Measurements from ENCODE around the gene EIF5A2.

DNA sequence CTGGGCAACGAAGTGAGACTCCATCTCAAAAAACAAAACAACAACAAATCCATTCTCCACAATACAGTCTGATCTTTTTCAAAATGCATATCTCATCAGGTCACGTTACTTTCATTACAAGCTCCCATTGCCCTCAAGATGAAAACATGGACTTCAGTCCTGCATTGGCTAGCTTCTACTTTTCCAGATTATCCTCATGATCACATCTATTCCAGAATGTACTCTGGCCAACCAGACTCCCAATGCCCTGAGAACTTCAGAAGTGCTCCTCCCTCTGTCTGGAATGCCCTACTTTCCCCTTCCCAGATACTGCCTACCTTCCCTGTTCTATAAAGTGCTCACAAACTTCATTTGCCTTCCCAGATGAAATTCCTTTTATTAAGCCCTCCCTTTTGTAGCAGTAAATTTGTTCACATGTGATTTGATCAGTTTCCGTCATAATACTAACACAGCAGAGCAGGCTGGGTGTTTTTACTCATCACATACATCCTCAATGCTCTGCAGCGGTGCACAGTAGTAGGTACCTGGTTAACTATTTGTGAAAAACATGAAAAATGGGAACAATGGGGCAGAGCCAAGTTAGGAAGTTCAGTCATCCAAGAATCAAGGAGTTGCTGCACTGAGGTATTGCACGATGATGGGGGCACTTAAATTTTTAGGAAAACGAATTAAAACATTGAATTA, 43.8 kb downstream of the EIF5A2 start:
- TF ChIP-seq, protein P1, sequence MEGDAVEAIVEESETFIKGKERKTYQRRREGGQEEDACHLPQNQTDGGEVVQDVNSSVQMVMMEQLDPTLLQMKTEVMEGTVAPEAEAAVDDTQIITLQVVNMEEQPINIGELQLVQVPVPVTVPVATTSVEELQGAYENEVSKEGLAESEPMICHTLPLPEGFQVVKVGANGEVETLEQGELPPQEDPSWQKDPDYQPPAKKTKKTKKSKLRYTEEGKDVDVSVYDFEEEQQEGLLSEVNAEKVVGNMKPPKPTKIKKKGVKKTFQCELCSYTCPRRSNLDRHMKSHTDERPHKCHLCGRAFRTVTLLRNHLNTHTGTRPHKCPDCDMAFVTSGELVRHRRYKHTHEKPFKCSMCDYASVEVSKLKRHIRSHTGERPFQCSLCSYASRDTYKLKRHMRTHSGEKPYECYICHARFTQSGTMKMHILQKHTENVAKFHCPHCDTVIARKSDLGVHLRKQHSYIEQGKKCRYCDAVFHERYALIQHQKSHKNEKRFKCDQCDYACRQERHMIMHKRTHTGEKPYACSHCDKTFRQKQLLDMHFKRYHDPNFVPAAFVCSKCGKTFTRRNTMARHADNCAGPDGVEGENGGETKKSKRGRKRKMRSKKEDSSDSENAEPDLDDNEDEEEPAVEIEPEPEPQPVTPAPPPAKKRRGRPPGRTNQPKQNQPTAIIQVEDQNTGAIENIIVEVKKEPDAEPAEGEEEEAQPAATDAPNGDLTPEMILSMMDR (IDR thresholded peaks at IDR 0.05) = no peak
- TF ChIP-seq POLR2A (IDR thresholded peaks at IDR 0.05) = no peak
